Dendritic cell treated with granulocyte-macrophage colony-stimulating factor and Interleukin-4, amounts not matched to agents 40 ng/mL and 50 ng/mL, for 4 days (primary cell): ENCODE results near the gene MPG.

Source experiments
- H3K27ac Mint-ChIP-seq: one replicate; pipeline ENCODE4 v1.8.0; 2022; ENCODE audit warnings: mild to moderate bottlenecking, mixed read lengths
- H3K27me3 Mint-ChIP-seq: one replicate; pipeline ENCODE4 v1.8.0; 2022; ENCODE audit warnings: mild to moderate bottlenecking, mixed read lengths
- H3K36me3 Mint-ChIP-seq: one replicate; pipeline ENCODE4 v1.8.0; 2022; ENCODE audit warnings: low read depth, mixed read lengths
- H3K4me1 Mint-ChIP-seq: one replicate; pipeline ENCODE4 v1.8.0; 2022; ENCODE audit warnings: low read depth, mixed read lengths
- H3K4me3 Mint-ChIP-seq: one replicate; pipeline ENCODE4 v1.8.0; 2022; ENCODE audit warnings: mild to moderate bottlenecking, moderate library complexity, mixed read lengths
- H3K9me3 Mint-ChIP-seq: one replicate; pipeline ENCODE4 v1.8.0; 2022; ENCODE audit warnings: mixed read lengths
- intact Hi-C: fragments of 100-400 bp; cut with micrococcal nuclease; formaldehyde crosslinking; loops from one replicate; pipeline ENCODE4 v1.15.0; 2022

MPG gene

DNA sequence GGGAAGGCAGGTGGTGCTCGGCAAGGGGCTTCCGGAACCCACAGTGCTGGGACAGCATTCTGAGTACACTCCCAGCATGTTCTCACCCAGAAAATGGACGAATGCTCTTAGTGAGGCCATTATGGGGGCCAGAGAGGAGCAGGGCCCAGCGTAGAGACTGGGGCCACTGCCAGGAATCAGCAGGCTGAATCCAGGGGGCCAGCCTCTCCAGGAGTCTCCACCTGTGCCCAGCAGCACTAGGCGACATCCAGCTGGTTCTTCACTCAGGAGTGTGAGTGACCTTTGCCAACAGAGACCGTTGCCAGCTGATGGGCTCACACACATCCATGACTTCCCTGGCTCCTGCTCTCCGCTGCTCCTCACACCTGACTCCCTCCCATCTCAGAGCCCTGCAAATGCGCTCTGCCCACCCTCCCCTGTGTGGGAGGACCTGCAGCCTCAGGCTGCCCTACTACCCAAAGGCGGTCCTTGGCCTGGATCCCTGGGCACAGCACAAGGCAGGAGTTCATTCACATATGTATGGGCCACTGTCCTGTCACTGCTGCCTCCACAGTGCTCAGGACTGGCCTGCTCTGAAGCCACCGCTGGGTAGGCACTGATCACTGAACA lies 10.7 kb upstream of the MPG start:
- H3K27ac Mint-ChIP-seq = no peak overlapping the region
- peaks cover 66% of the 10 kb centered on the region for H3K27me3 Mint-ChIP-seq
- H3K9me3 Mint-ChIP-seq = no peaks in the 10 kb centered on the region
- intact Hi-C loops = no loop called here
- no peaks in the 10 kb centered on the region for H3K36me3 Mint-ChIP-seq
- H3K4me3 Mint-ChIP-seq = no peak overlapping the region
- peaks cover 8% of the 10 kb centered on the region for H3K4me1 Mint-ChIP-seq

DNA sequence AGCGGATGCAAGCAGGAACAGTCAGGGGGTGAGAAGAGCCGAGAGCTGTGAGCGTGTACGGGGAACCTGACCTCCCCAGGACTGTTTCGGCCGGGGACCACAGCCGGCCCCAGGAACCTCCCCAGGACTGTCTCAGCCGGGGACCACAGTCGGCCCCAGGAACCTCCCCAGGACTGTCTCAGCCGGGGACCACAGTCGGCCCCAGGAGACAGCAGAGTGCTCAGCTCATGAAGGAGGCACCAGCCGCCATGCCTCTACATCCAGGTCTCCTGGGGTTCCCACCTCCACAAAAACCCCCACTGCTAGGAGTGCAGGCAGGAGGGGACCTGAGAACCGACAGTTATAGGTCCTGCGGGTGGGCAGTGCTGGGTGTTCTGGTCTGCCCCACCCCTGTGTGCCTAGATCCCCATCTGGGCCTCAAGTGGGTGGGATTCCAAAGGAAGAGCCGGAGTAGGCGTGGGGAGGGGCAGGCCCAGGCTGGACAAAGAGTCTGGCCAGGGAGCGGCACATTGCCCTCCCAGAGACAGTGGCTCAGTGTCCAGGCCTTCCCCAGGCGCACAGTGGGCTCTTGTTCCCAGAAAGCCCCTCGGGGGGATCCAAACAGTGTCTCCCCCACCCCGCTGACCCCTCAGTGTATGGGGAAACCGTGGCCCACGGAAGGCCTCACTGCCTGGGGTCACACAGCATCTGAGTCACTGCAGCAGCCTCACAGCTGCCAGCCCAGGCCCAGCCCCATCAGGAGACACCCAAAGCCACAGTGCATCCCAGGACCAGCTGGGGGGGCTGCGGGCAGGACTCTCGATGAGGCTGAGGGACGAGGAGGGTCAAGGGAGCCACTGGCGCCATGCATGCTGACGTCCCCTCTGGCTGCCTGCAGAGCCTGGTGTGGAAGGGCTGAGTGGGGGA lies 9.9 kb upstream of the MPG start:
- Mint-ChIP-seq H3K9me3 (no peaks in the 10 kb centered on the region), H3K4me3 (no peak overlapping the region), H3K27me3 (peaks cover 66% of the 10 kb centered on the region), H3K4me1 (peaks cover 13% of the 10 kb centered on the region), H3K27ac (no peak overlapping the region), H3K36me3 (no peaks in the 10 kb centered on the region)
- intact Hi-C loops = no loop called here

GRCh38 chr16:69181-69580 lies 8.8 kb upstream of the MPG start:
- H3K27ac Mint-ChIP-seq = no peak overlapping the region
- H3K27me3 Mint-ChIP-seq = peaks cover 73% of the 10 kb centered on the region
- H3K4me1 Mint-ChIP-seq = peaks cover 14% of the 10 kb centered on the region
- H3K4me3 Mint-ChIP-seq = no peak overlapping the region
- no peaks in the 10 kb centered on the region for H3K36me3 Mint-ChIP-seq
- no peaks in the 10 kb centered on the region for H3K9me3 Mint-ChIP-seq
- intact Hi-C loops = no loop called here

GRCh38 chr16:71210-71539 lies 6.8 kb upstream of the MPG start:
- Mint-ChIP-seq H3K9me3 (no peaks in the 10 kb centered on the region), H3K27me3 (peaks cover 81% of the 10 kb centered on the region), H3K4me3 (no peak overlapping the region), H3K4me1 (peaks cover 17% of the 10 kb centered on the region), H3K36me3 (no peaks in the 10 kb centered on the region), H3K27ac (no peak overlapping the region)
- intact Hi-C loops = no loop called here

DNA sequence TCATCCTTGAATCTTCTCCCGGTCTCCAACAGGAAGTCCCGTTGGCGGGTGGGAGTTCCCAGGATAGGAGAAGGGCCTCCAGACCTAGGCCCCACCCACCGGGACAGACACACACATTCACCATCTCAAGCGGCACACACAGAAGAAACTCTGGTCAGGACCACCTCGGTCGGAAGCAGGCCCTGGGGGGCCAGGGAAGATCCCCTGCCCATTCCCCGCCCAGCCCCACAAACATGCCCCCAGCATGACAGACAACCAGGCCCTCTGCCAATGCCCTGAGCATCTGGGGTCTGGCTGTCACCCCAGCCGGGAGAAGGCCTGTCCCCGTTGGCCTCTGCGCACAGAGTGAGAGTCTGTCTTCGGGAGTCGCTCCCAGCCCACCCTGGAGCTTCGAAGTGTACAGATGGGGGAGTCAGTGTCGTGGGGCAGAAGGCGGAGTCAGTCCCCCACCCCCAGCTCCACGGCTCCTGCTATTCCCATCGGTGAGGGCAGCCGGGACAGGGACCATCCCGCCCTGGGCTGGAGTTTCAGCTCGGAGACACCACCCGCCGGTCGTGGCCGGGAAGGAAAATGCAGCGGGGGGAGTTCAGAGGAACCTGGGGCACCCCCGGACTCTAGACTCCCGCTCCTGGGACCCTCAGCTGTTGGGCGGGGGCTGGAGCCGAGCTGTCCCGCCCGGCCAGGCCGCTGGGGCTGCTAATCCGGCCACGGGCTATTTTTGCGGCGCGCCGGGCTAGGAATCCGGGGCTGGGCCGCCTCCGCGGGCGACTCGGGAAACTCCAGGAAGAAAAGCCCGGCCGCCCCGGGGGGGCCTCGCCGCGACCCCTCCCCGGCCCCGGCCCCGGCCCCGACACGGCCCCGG lies 6.3 kb upstream of the MPG start:
- peaks cover 83% of the 10 kb centered on the region for H3K27me3 Mint-ChIP-seq
- H3K4me1 Mint-ChIP-seq = peaks cover 23% of the 10 kb centered on the region
- no peaks in the 10 kb centered on the region for H3K9me3 Mint-ChIP-seq
- intact Hi-C loops = no loop called here
- H3K4me3 Mint-ChIP-seq = peak overlapping the region; percentile 56
- H3K36me3 Mint-ChIP-seq = no peaks in the 10 kb centered on the region
- H3K27ac Mint-ChIP-seq = no peak overlapping the region

DNA sequence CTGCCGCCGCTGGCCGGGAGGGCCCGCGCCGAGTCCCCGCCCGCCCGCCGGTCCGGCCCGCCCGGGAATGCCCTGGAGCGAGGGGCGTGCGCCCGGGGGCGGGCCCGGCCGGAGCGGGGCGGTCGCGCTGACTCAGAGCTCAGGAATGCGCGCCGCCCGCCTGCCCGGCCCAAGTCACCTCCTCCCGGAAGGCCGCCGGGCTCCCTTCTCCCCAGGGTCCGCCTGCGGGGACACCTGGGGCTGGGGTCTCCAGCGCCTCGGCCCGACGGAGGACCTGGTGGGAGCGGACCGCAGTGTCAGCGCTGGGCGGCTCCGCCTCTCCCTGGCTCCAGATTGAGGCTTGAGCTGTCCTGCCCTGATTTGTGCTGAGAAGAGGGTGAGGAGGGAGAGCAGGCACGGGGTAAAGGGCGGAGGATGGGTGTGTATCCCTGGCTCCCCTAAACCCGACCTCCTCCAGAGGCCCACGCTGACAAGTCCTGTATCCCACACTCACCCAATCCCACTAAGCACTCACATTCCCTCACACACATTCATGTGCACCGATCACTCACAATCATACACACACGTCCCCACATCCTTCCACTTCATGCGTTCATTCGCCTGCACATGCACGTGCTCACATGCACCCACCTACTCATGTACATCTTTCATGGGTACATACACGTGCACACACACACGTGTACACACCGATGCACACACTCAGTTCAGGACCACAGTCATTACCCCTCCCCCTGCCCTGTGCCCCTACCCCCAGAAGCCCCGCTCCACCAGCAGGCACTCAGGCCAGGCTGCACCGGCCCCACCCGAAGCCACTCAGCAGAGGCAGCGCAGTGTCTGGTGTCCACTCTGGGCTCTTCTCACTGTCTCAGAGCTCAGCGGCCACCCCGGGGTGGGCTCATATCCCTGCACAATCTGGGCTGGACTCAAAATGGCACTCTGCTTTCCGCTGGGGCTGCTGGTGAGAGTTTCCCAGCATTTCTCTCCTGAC lies 5.2 kb upstream of the MPG start, which contains the start of gene RHBDF1:
TSS of gene RHBDF1 (minus strand) at position 71 of the 988 bp plus-strand sequence. CDS start 7,616 bp downstream, outside the sequence.
- Mint-ChIP-seq H3K27ac (no peak within 1 kb of the TSS), H3K9me3 (no peaks in the 10 kb centered on the region), H3K36me3 (no peaks in the 10 kb centered on the region), H3K4me1 (peaks cover 31% of the 10 kb centered on the region), H3K4me3 (peak within 1 kb of the TSS; percentile 56), H3K27me3 (peaks cover 74% of the 10 kb centered on the region)
- intact Hi-C loops = no loop called here

DNA sequence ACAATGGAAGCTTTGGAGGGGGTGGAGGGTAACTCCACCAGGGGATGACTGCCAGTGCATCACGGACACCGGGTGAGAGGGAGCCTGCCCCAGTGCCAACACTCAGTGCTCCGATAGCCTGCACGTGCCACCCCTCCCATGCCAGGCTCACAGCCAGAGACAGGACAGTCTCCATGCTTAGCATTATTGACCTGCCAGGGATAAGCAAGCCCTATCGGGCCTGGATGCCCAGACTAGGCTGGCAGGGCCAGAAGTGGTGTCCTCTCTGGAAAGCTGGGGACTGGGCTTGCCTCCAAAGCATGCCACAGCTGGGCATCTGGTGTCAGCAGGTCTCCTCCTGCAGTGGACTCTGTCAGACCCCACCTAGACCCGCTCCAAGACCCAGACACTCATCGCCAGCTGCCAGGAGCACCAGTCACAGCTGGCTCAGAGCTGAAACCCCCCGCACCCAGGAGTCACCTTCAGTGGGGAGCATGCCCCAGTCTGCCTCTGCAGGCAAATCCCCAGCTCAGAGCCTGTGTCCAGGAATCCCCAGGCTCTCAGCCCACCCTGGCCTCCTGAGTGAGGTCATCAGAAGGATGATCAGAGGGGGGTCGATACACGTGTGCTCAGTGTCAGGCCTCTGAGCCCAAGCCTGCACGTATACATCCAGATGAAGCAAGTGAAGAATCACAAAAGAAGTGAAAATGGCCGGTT lies 3.8 kb upstream of the MPG start:
- intact Hi-C loops = no loop called here
- Mint-ChIP-seq H3K9me3 (no peaks in the 10 kb centered on the region), H3K4me3 (no peak overlapping the region), H3K4me1 (peaks cover 37% of the 10 kb centered on the region), H3K27ac (peak overlapping the region; percentile 13), H3K36me3 (peaks cover 9% of the 10 kb centered on the region), H3K27me3 (peaks cover 62% of the 10 kb centered on the region)

GRCh38 chr16:74747-75334 lies 3.2 kb upstream of the MPG start:
- peaks cover 16% of the 10 kb centered on the region for H3K36me3 Mint-ChIP-seq
- peaks cover 44% of the 10 kb centered on the region for H3K4me1 Mint-ChIP-seq
- no peak overlapping the region for H3K4me3 Mint-ChIP-seq
- H3K9me3 Mint-ChIP-seq = no peaks in the 10 kb centered on the region
- H3K27ac Mint-ChIP-seq = no peak overlapping the region
- intact Hi-C loops = no loop called here
- peaks cover 56% of the 10 kb centered on the region for H3K27me3 Mint-ChIP-seq

DNA sequence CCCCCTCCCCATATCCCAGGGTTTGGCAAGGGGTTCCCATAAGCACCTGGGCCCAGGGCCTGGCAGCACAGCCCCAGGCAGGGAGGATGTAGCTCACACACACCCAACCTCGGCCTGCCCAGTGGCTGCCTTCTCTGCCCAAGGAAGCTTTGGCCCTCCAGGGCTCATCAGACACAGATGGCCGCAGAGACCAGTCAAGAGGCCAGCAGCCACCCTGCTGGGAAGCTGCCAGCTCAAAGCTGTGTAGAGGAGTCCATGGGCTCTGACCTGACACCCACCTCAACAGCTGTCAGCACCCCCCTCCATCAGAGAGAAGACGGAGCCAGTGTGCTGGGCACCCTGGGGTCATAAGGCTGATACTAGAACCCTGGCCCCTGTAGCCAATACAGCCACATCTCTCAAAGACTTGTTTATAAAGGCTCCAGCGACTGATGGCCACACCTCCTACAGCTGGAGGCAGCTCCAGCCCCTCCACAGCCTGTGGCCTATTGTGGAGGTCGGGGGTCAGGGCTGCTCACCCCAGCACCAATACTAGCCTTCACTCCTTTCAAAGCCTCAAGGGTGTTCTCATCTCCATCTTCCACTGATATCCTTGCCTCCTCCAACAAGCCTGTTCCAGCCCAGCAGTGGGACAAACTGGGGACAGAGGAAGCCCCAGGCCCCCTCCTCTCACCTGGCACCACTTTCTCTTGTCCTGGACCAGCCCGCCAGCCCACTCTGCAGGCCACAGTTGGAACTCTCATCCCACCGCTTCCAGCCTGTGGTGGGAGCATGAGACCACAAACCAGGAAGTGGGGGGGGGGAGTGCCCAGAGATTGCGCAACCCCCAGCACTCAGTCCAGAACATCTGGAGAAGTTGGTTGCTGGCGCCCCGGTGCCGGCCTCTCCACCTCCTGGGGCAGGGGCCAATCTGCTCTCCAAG lies 2.2 kb upstream of the MPG start:
- H3K4me1 Mint-ChIP-seq = peaks cover 51% of the 10 kb centered on the region
- H3K4me3 Mint-ChIP-seq = peak overlapping the region; percentile 55
- H3K36me3 Mint-ChIP-seq = peaks cover 26% of the 10 kb centered on the region

GRCh38 chr16:76535-77272 lies 1.3 kb upstream of the MPG start:
- Mint-ChIP-seq H3K27me3 (peaks cover 37% of the 10 kb centered on the region), H3K36me3 (peaks cover 31% of the 10 kb centered on the region), H3K27ac (peak overlapping the region; percentile 62), H3K4me3 (peak overlapping the region; percentile 81), H3K9me3 (no peaks in the 10 kb centered on the region), H3K4me1 (peaks cover 51% of the 10 kb centered on the region)
- intact Hi-C loops = no loop called here

More for the DNA sequence above, 2.2 kb upstream of the MPG start:
- Mint-ChIP-seq H3K27me3 (peaks cover 46% of the 10 kb centered on the region), H3K27ac (peak overlapping the region; percentile 62), H3K9me3 (no peaks in the 10 kb centered on the region)
- intact Hi-C loops = no loop called here

DNA sequence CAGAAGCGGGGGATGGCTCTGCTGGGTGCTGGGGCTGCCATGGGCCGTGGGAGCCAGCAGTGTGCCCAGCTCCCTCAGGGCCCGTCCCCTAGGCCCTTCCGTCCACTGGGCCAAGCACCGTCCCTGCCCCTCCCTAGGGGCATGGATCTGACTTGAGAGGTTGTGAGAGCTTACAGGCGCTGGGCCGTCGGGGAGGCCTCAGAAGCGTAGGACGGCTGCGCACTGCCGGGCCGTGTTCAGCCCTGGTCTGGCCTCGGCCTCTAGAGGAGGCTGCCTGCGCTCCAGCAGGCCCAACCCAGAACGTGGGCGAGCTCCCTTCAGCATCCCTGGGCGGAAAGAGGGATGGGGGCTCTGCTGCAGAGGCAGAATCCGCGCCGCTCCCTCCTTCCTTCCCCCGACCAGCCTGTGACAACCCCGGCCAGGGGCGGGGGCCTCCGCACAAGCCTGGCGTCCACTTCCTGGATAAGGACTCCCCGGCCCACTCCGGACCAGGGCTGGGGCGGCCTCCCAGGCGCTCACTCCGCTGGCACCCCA lies 685 bp upstream of the MPG start:
- Mint-ChIP-seq H3K27me3 (peaks cover 34% of the 10 kb centered on the region), H3K36me3 (peaks cover 34% of the 10 kb centered on the region), H3K9me3 (no peaks in the 10 kb centered on the region), H3K4me1 (peaks cover 51% of the 10 kb centered on the region), H3K27ac (peak overlapping the region; percentile 62), H3K4me3 (peak overlapping the region; percentile 81)
- intact Hi-C loops = no loop called here
